Stomach smooth muscle (tissue), 2 donors: ENCODE results near the gene ITGA5.
A peak's percentile ranks its signal among the peaks of the same experiment; 100 is the strongest.

ENCODE experiments used
- H3K27ac ChIP-seq: one replicate; pipeline ENCODE4 v1.7.0; 2013; ENCODE audit warnings: mild to moderate bottlenecking, low read length, inconsistent platforms
- H3K27me3 ChIP-seq, 2 donors: one replicate each; pipeline ENCODE4 v1.7.0; 2013; ENCODE audit warnings: low read length in 2 of 2; ENCODE audit not compliant: insufficient read depth in 2 of 2, control insufficient read depth in 1 of 2
- H3K36me3 ChIP-seq, 2 donors: one replicate each; pipeline ENCODE4 v1.7.0; 2013; ENCODE audit warnings: low read length in 2 of 2; ENCODE audit not compliant: control insufficient read depth in 2 of 2, insufficient read depth in 2 of 2
- H3K4me1 ChIP-seq: one replicate; pipeline ENCODE4 v1.7.0; 2013; ENCODE audit warnings: low read length; ENCODE audit not compliant: control insufficient read depth, insufficient read depth
- H3K4me3 ChIP-seq, 2 donors: one replicate each; pipeline ENCODE4 v1.7.0; 2013; ENCODE audit warnings: low read length in 2 of 2
- H3K9ac ChIP-seq, 2 donors: one replicate each; pipeline ENCODE4 v1.7.0; 2013; ENCODE audit warnings: low read length in 2 of 2, mild to moderate bottlenecking in 1 of 2
- H3K9me3 ChIP-seq, 2 donors: one replicate each; pipeline ENCODE4 v1.7.0; 2013; ENCODE audit warnings: low read length in 2 of 2; ENCODE audit not compliant: control insufficient read depth in 2 of 2
- donor health status: healthy.
- donor health status: Pancreatic carcinoma.

ITGA5 gene

GRCh38 chr12:54421175-54421878, 2.3 kb upstream of the ITGA5 start:
- Histone ChIP-seq H3K9me3 (no peaks in the 10 kb centered on the region), H3K4me3 (peak overlapping the region in 1 of 2 donors; percentile 85), H3K27ac (peak overlapping the region; percentile 93), H3K36me3 (peaks cover 0 to 8% of the 10 kb centered on the region in 2 donors), H3K4me1 (peaks cover 50% of the 10 kb centered on the region), H3K27me3 (no peaks in the 10 kb centered on the region), H3K9ac (peak overlapping the region; percentile 36 to 97)

GRCh38 chr12:54420766-54421144, 1.7 kb upstream of the ITGA5 start:
- Histone ChIP-seq H3K27me3 (no peaks in the 10 kb centered on the region), H3K9ac (peak overlapping the region; percentile 90 to 97), H3K4me3 (peak overlapping the region; percentile 5 to 85), H3K36me3 (peaks cover 0 to 9% of the 10 kb centered on the region in 2 donors), H3K9me3 (no peaks in the 10 kb centered on the region), H3K4me1 (peaks cover 49% of the 10 kb centered on the region), H3K27ac (peak overlapping the region; percentile 93)

- H3K9me3 ChIP-seq, result no peaks in the 10 kb centered on the region
- H3K4me3 ChIP-seq, result peak overlapping the region; percentile 85 to 97
- H3K9ac ChIP-seq, result peak overlapping the region; percentile 90 to 97
- peaks cover 65% of the 10 kb centered on the region for H3K4me1 ChIP-seq
- H3K27ac ChIP-seq, result peak overlapping the region; percentile 93
- no peaks in the 10 kb centered on the region for H3K27me3 ChIP-seq
- peaks cover 0 to 15% of the 10 kb centered on the region in 2 donors for H3K36me3 ChIP-seq
These were observed 502 bp downstream of the ITGA5 start for GRCh38 chr12:54418441-54419087.

GRCh38 chr12:54417712-54418440, 1.2 kb downstream of the ITGA5 start:
- H3K4me3 ChIP-seq, result peak overlapping the region; percentile 85 to 97
- no peaks in the 10 kb centered on the region for H3K9me3 ChIP-seq
- H3K4me1 ChIP-seq, result peaks cover 69% of the 10 kb centered on the region
- H3K36me3 ChIP-seq, result peaks cover 0 to 15% of the 10 kb centered on the region in 2 donors
- H3K9ac ChIP-seq, result peak overlapping the region; percentile 90 to 97
- peak overlapping the region; percentile 93 for H3K27ac ChIP-seq
- H3K27me3 ChIP-seq, result no peaks in the 10 kb centered on the region

- peaks cover 78% of the 10 kb centered on the region for H3K4me1 ChIP-seq
- H3K27ac ChIP-seq, result peak overlapping the region; percentile 93
- H3K4me3 ChIP-seq, result peak overlapping the region; percentile 85 to 97
- no peaks in the 10 kb centered on the region for H3K9me3 ChIP-seq
- no peaks in the 10 kb centered on the region for H3K27me3 ChIP-seq
- H3K36me3 ChIP-seq, result peaks cover 0 to 15% of the 10 kb centered on the region in 2 donors
- peak overlapping the region; percentile 90 to 97 for H3K9ac ChIP-seq
These were observed 2.1 kb downstream of the ITGA5 start for GRCh38 chr12:54416687-54417603.

GRCh38 chr12:54415221-54415929, 3.7 kb downstream of the ITGA5 start:
- H3K4me3 ChIP-seq, result peak overlapping the region; percentile 50 to 54

GRCh38 chr12:54413284-54414190, 5.5 kb downstream of the ITGA5 start:
- Histone ChIP-seq H3K4me3 (peak overlapping the region; percentile 60 to 66), H3K9ac (peak overlapping the region; percentile 6 to 43), H3K36me3 (peaks cover 19 to 36% of the 10 kb centered on the region in 2 donors), H3K27me3 (no peaks in the 10 kb centered on the region), H3K4me1 (peaks cover 63% of the 10 kb centered on the region), H3K9me3 (no peaks in the 10 kb centered on the region), H3K27ac (peak overlapping the region; percentile 69)

More at GRCh38 chr12:54415221-54415929, 3.7 kb downstream of the ITGA5 start:
- Histone ChIP-seq H3K9ac (peak overlapping the region in 1 of 2 donors; percentile 36), H3K27me3 (no peaks in the 10 kb centered on the region), H3K36me3 (peaks cover 5 to 20% of the 10 kb centered on the region in 2 donors), H3K4me1 (peaks cover 72% of the 10 kb centered on the region), H3K27ac (peak overlapping the region; percentile 3), H3K9me3 (no peaks in the 10 kb centered on the region)

- H3K9ac ChIP-seq, result peak overlapping the region; percentile 29 to 43
- H3K4me1 ChIP-seq, result peaks cover 62% of the 10 kb centered on the region
- peak overlapping the region; percentile 60 to 66 for H3K4me3 ChIP-seq
- no peaks in the 10 kb centered on the region for H3K9me3 ChIP-seq
- peak overlapping the region; percentile 69 for H3K27ac ChIP-seq
- H3K27me3 ChIP-seq, result no peaks in the 10 kb centered on the region
- peaks cover 23 to 40% of the 10 kb centered on the region in 2 donors for H3K36me3 ChIP-seq
These were observed 6.3 kb downstream of the ITGA5 start for GRCh38 chr12:54412786-54413185.

- H3K9ac ChIP-seq, result peak overlapping the region; percentile 29 to 43
These were observed 6.7 kb downstream of the ITGA5 start for GRCh38 chr12:54412348-54412747.

More at GRCh38 chr12:54412348-54412747, 6.7 kb downstream of the ITGA5 start:
- Histone ChIP-seq H3K4me3 (peak overlapping the region; percentile 60 to 66), H3K27me3 (no peaks in the 10 kb centered on the region), H3K27ac (peak overlapping the region; percentile 69), H3K9me3 (no peaks in the 10 kb centered on the region), H3K36me3 (peaks cover 27 to 41% of the 10 kb centered on the region in 2 donors), H3K4me1 (peaks cover 58% of the 10 kb centered on the region)
